Measurements from ENCODE around the gene ILKAP.
"Not testable (repeated sequence)": the region's sequence is repeated elsewhere in the genome, so short reads cannot be mapped to it uniquely, and the experiment has no call there.

The ILKAP gene

GRCh38 chr2:238190445-238190844 is 13.1 kb downstream of the ILKAP start:
- no peak for DNase-seq

- DNase-seq = no peak
Observed at GRCh38 chr2:238187618-238188548, 15.6 kb downstream of the ILKAP start.

GRCh38 chr2:238183821-238184220 is 19.7 kb downstream of the ILKAP start:
- no peak for DNase-seq

- no peak for DNase-seq
Observed at GRCh38 chr2:238182362-238182761, 21.1 kb downstream of the ILKAP start.

- DNase-seq = no peak
Observed at GRCh38 chr2:238180554-238180953, 22.9 kb downstream of the ILKAP start.

GRCh38 chr2:238176613-238177012 is 26.9 kb downstream of the ILKAP start:
- DNase-seq = no peak

- DNase-seq = no peak
Observed at GRCh38 chr2:238174701-238175100, 28.8 kb downstream of the ILKAP start.

- no peak for DNase-seq
Observed at GRCh38 chr2:238174291-238174690, 29.2 kb downstream of the ILKAP start.

- DNase-seq = no peak
Observed at GRCh38 chr2:238173692-238174091, 29.8 kb downstream of the ILKAP start.

- no peak for DNase-seq
Observed at GRCh38 chr2:238172439-238172838, 31.1 kb downstream of the ILKAP start.

GRCh38 chr2:238171575-238172187 is 31.8 kb downstream of the ILKAP start:
- DNase-seq = no peak

- not testable (repeated sequence) for DNase-seq
Observed at GRCh38 chr2:238171072-238171431, 32.4 kb downstream of the ILKAP start.

GRCh38 chr2:238170386-238171071 is 33.0 kb downstream of the ILKAP start:
- no peak for DNase-seq

GRCh38 chr2:238169708-238170251 is 33.7 kb downstream of the ILKAP start:
- DNase-seq = peak; percentile 84

GRCh38 chr2:238169048-238169707 is 34.3 kb downstream of the ILKAP start:
- DNase-seq = no peak

GRCh38 chr2:238168196-238169047 is 35.1 kb downstream of the ILKAP start:
- no peak for DNase-seq

GRCh38 chr2:238167761-238168160 is 35.7 kb downstream of the ILKAP start:
- DNase-seq = no peak

GRCh38 chr2:238167344-238167715 is 36.2 kb downstream of the ILKAP start:
- no peak for DNase-seq

GRCh38 chr2:238166391-238167343 is 36.8 kb downstream of the ILKAP start:
- DNase-seq = no peak

GRCh38 chr2:238165288-238165921 is 38.1 kb downstream of the ILKAP start:
- no peak for DNase-seq

Measured in NCI-H1694 treated with DMSO at 0.1 percent for 48 hours (cell line).